AG04449 (cell line): ENCODE measurements around the gene MRPL28.

Source experiments
- CTCF ChIA-PET: fragments of 350-600 bp; formaldehyde crosslinking; extraction: SDS; loops from one replicate; lab custom pipeline; 2021; ENCODE audit warnings: antibody characterized with exemption; lab: Yijun Ruan, JAX
- POLR2A ChIA-PET: fragments of 400-600, 350-600 bp; formaldehyde crosslinking; extraction: SDS; loops from one replicate; lab custom pipeline; 2020; ENCODE audit warnings: antibody characterized with exemption, inconsistent platforms; lab: Yijun Ruan, JAX
- DNase-seq: peaks from one replicate; pipeline ENCODE4 v3.0.0-alpha.2; 2010; ENCODE audit warnings: low read depth, low spot score
- H3K4me3 ChIP-seq: 2 replicates; pipeline ENCODE4 v1.5.1; 2011; ENCODE audit warnings: low read depth, mild to moderate bottlenecking, control low read depth, low read length
- CTCF ChIP-seq: IDR thresholded peaks from one replicate; pipeline ENCODE4 v1.5.1; 2011; ENCODE audit warnings: mild to moderate bottlenecking, moderate library complexity, low read length, control low read depth, inconsistent platforms; ENCODE audit not compliant: insufficient read depth; ENCODE audit errors: missing control alignments

MRPL28 gene

GRCh38 chr16:398561-399339 is 28.4 kb upstream of the MRPL28 start:
- POLR2A ChIA-PET, result no interaction called here
- CTCF ChIA-PET, result no interaction called here
- DNase-seq, result no peak
- TF ChIP-seq CTCF, result no peak
- no peak overlapping the region; the same call in 1 of the 2 replicates for H3K4me3 ChIP-seq

DNA sequence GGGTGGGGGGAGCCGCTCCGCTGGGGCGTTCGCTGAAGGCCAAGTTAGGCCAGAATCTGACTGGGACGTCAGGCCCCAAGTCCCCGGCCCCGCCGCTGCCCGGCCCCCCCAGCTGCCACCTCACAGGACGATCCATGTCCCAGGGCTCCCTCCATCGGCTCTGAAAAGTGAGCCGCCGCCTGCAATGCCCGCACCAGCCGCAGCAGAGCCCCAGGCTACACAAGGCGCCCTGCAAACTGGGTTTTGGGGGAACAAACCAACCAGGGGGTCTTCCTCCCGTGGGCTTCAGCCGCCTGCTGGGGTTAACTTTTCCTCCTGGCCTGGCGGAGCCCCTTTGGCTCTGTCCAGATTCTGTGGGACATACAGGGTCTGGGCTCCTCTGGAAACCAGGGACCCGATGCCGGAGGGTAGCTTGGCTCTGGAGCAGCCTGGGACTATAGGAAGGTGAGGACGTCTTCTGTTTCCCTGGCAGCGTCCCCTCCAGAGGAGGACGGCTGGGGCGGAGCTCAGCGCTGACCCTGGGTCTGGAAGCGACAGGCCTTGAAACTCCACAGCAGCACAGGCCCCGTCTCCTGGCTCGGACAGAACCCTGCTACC is 27.5 kb upstream of the MRPL28 start:
- ChIA-PET CTCF (no interaction called here), POLR2A (no interaction called here)
- peak overlapping the region; percentile 40 for H3K4me3 ChIP-seq
- no peak for DNase-seq
- peak; percentile 51 for TF ChIP-seq CTCF

DNA sequence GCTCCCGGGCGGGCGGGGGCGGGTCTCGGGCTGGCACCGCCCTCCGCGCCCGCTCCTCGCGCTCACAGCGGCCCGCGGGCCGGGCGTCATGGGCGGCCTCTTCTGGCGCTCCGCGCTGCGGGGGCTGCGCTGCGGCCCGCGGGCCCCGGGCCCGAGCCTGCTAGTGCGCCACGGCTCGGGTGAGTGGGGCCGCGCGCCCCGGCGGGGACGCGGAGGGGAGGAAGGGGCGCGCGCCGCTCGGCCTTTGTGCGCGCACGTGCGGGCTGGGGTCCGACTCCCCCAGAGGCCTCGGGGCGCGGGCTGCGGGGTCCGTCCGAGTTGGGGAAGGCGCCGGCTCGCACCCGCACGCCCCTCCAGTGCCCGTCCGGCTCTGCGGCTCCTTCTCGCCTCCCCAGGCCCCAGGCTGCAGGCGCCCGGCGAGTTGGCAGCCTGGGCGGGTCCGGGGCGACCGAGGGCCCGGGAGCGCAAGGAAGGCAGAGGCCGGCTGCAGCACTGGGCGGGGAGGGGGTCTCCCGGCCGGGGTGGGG is 26.9 kb upstream of the MRPL28 start, which contains the start of gene NME4:
TSS of gene NME4 (plus strand) at position 65 of the 527 bp plus-strand sequence. CDS start at position 89, 24 bp downstream.
- DNase-seq, result no peak
- TF ChIP-seq CTCF, result no peak
- ChIA-PET POLR2A (no interaction called here), CTCF (no interaction called here)
- H3K4me3 ChIP-seq, result peak within 1 kb of the TSS; percentile 69

DNA sequence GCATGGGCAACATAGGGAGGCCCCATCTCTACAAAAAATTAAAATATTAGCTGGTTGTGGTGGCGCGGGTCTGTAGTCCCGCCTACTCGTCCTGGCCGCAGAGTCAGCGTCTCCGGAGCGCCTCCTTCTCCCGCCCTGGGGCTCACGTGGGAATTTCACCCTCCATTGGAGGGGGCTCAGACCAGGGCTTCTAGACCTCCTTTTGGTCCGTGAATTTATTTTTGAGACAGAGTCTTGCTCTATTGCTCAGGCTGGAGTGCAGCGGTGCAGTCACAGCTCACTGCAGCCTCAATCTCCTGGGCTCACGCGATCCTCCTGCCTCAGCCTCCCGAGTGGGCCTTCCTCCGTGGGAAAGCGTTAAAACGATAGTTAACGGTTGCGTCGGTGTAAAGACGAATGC is 26.3 kb upstream of the MRPL28 start:
- CTCF ChIA-PET, result no interaction called here
- POLR2A ChIA-PET, result interaction anchor here (0.5 kb wide), 1 partner anchor 28 kb away, joined by 3 read pairs; no protein-coding TSS in a partner anchor
- no peak for DNase-seq

GRCh38 chr16:396199-396598 is 25.9 kb upstream of the MRPL28 start:
- no peak for DNase-seq
- ChIA-PET CTCF (no interaction called here), POLR2A (interaction anchor here (0.5 kb wide), 1 partner anchor 28 kb away, joined by 3 read pairs; no protein-coding TSS in a partner anchor)
- H3K4me3 ChIP-seq, result peak overlapping the region; percentile 69
- TF ChIP-seq CTCF, result no peak

More for the DNA sequence above, 26.3 kb upstream of the MRPL28 start:
- TF ChIP-seq CTCF, result no peak
- peak overlapping the region; percentile 69 for H3K4me3 ChIP-seq
